K562 (cell line): ENCODE measurements around the gene ELOVL2. TPM values are rescaled to one million over a fixed set of nuclear protein-coding genes. Genes with fewer than 3 reads are reported as not detected.

Experiments
- ATAC-seq: fragments of 200-7000 bp; cut with Tn5 transposase; 3 replicates; pipeline ENCODE4 v1.9.1; 2020; ENCODE audit warnings: moderate library complexity
- BruUV-seq: library from RNA; stranded (reverse); fragments of 400-500 nt; replicated peaks from 2 replicates; lab custom pipeline; 2021; lab: Mats Ljungman, UMichigan
- CTCF ChIA-PET: fragments of 300-600 bp; formaldehyde crosslinking; extraction: SDS; loops from one replicate; lab custom pipeline; 2021; ENCODE audit warnings: low intra/inter-chr PET ratio; lab: Yijun Ruan, JAX
- POLR2A ChIA-PET: fragments of 300-600, 350-650 bp; sonication (Branson Sonifier 250); formaldehyde crosslinking; extraction: SDS; loops from one replicate; lab custom pipeline; 2021; ENCODE audit warnings: antibody characterized with exemption, inconsistent platforms; lab: Yijun Ruan, JAX
- DNase-seq, 4 experiments: peaks; one replicate each; pipeline versions ENCODE4 v3.0.0 to v3.0.0-alpha.2; 2011 to 2018; ENCODE audit warnings: low spot score in 3 of 4, mixed read lengths in 3 of 4; ENCODE audit errors: extremely low read depth in 1 of 4
- FAIRE-seq: peaks from 2 replicates; lab custom pipeline; 2011; peaks lifted over from hg19 to GRCh38; lab: Jason Lieb, UNC
- H2AFZ ChIP-seq: 2 replicates; pipeline ENCODE4 v1.6.0; 2011; ENCODE audit warnings: low read depth, low read length, control low read depth, inconsistent platforms
- H3K27ac ChIP-seq: fragments of 200-600 bp; 3 replicates; pipeline ENCODE4 v1.8.0; 2011; ENCODE audit warnings: low read depth, mild to moderate bottlenecking, control low read depth, inconsistent platforms, low read length, moderate library complexity, mixed read lengths; ENCODE audit errors: extremely low read depth
- H3K27me3 ChIP-seq, 2 experiments: fragments of 300-600 bp in 1 of 2; 2 replicates in 1 of 2; 3 replicates in 1 of 2; pipeline versions ENCODE4 v1.6.0 to v1.8.0; 2011; ENCODE audit warnings: inconsistent platforms in 2 of 2, low read length in 2 of 2, mild to moderate bottlenecking in 1 of 2, mixed read lengths in 1 of 2, moderate library complexity in 1 of 2; ENCODE audit not compliant: control insufficient read depth in 2 of 2, insufficient read depth in 2 of 2
- H3K36me3 ChIP-seq: fragments of 300-600 bp; 3 replicates; pipeline ENCODE4 v1.8.0; 2011; ENCODE audit warnings: mild to moderate bottlenecking, low read length, inconsistent platforms; ENCODE audit not compliant: control insufficient read depth, insufficient read depth
- H3K4me1 ChIP-seq, 2 experiments: fragments of 200-600 bp in 1 of 2; replicated peaks in 1 of 2; 2 replicates in 1 of 2; 3 replicates in 1 of 2; pipeline versions ENCODE4 v1.5.1 to v1.8.0; 2011; ENCODE audit warnings: inconsistent platforms in 2 of 2, low read length in 2 of 2, mild to moderate bottlenecking in 1 of 2, mixed read lengths in 1 of 2, moderate library complexity in 1 of 2; ENCODE audit not compliant: control insufficient read depth in 2 of 2, insufficient read depth in 2 of 2
- H3K4me2 ChIP-seq: 2 replicates; pipeline ENCODE4 v1.6.1; 2011; ENCODE audit warnings: low read length, control low read depth, inconsistent platforms, mixed read lengths; ENCODE audit not compliant: insufficient read depth
- H3K4me3 ChIP-seq: fragments of 200-600 bp; sonication (generic), shearing (Covaris generic); 2 replicates; pipeline ENCODE4 v1.5.1; 2016; ENCODE audit warnings: control low read depth, inconsistent platforms
- H3K79me2 ChIP-seq: fragments of 200-600 bp; 3 replicates; pipeline ENCODE4 v1.8.0; 2011; ENCODE audit warnings: low read length, inconsistent platforms; ENCODE audit not compliant: control insufficient read depth, insufficient read depth
- H3K9ac ChIP-seq, 2 experiments: 2 replicates each; pipeline versions ENCODE4 v1.6.0 to v1.6.1; 2011; ENCODE audit warnings: low read depth in 2 of 2, low read length in 2 of 2, control low read depth in 1 of 2, inconsistent platforms in 1 of 2, mild to moderate bottlenecking in 1 of 2, mixed read lengths in 1 of 2; ENCODE audit not compliant: insufficient read depth in 1 of 2
- H3K9me1 ChIP-seq: one replicate; pipeline ENCODE4 v1.6.0; 2011; ENCODE audit warnings: inconsistent platforms, mild to moderate bottlenecking, low read length, moderate library complexity; ENCODE audit not compliant: control insufficient read depth, insufficient read depth
- H3K9me3 ChIP-seq: replicated peaks from 2 replicates; pipeline ENCODE4 v1.5.1; 2011; ENCODE audit warnings: low read depth, low read length, inconsistent platforms; ENCODE audit not compliant: control insufficient read depth, insufficient read depth
- H4K20me1 ChIP-seq: replicated peaks from 2 replicates; pipeline ENCODE4 v1.6.1; 2011; ENCODE audit warnings: low read length, inconsistent platforms, mixed read lengths; ENCODE audit not compliant: control insufficient read depth, insufficient read depth
- FOXO4 ChIP-seq: fragments of 450-650 bp; formaldehyde crosslinking; IDR thresholded peaks from 2 replicates; pipeline ENCODE4 v1.4.0; 2020; ENCODE audit warnings: mild to moderate bottlenecking, moderate library complexity
- HEY1 ChIP-seq: fragments of 250-450 bp; sonication (Bioruptor Pico); IDR thresholded peaks from 2 replicates; pipeline ENCODE4 v1.5.0; 2020; ENCODE audit warnings: mild to moderate bottlenecking, moderate library complexity, borderline replicate concordance
- JUND ChIP-seq, 2 experiments: IDR thresholded peaks; 2 replicates in 1 of 2; 3 replicates in 1 of 2; pipeline ENCODE4 v1.6.1; 2011; ENCODE audit warnings: borderline replicate concordance in 2 of 2, low read depth in 2 of 2, low read length in 2 of 2, improper control_type of control experiment in 1 of 2, missing biosample characterization in 1 of 2, missing genetic modification characterization in 1 of 2, missing genetic modification reagents in 1 of 2
- MEIS2 ChIP-seq: fragments of 450-650 bp; IDR thresholded peaks from 2 replicates; pipeline ENCODE4 v1.6.1; 2014; ENCODE audit warnings: mild to moderate bottlenecking; ENCODE audit not compliant: partially characterized antibody
- PBX2 ChIP-seq, 2 experiments: IDR thresholded peaks in 1 of 2; conservative IDR thresholded peaks in 1 of 2; 2 replicates each; pipeline ENCODE4 v1.6.1; 2016; ENCODE audit warnings: low read depth in 2 of 2, mild to moderate bottlenecking in 1 of 2, missing compliant biosample characterization in 1 of 2, missing genetic modification characterization in 1 of 2, moderate library complexity in 1 of 2
- TSHZ1 ChIP-seq: fragments of 250-450 bp; sonication (Bioruptor Pico); IDR thresholded peaks from 2 replicates; pipeline ENCODE4 v1.4.0; 2020; ENCODE audit warnings: mild to moderate bottlenecking, moderate library complexity
- WGBS: fragments of 100-300 bp; shearing (Covaris generic); methylation state at CpG from one replicate; pipeline ENCODE4 v1.1.6; 2016; ENCODE audit warnings: low coverage, mixed read lengths; ENCODE audit not compliant: insufficient coverage; ENCODE audit errors: missing lambda C conversion rate; 5-methylcytosine and 5-hydroxymethylcytosine counted together
- in situ Hi-C: fragments of 300-500 bp; cut with MboI; formaldehyde crosslinking; loops from 4 replicates; pipeline ENCODE4 v1.15.0; 2018; ENCODE audit warnings: inconsistent platforms, mixed read lengths
- intact Hi-C: fragments of 100-400 bp; cut with micrococcal nuclease; formaldehyde crosslinking; loops from 2 replicates; pipeline ENCODE4 v1.14.2; 2022
- polyA plus RNA-seq, 8 experiments: library from polyadenylated mRNA; depleted of rRNA in 4 of 8; stranded (reverse) in 5 of 8; unstranded in 3 of 8; fragments of >200 nt; fragmentation: Nextera tagmentation in 2 of 8; fragmentation: Illumina TruSeq in 1 of 8; extraction: Ambion mirVana in 2 of 8; extraction: Trizol in 1 of 8; gene quantifications; 2 replicates each; pipeline versions ENCODE4 v1.2.1 to v1.2.3, GENCODE V29; 2011 to 2014; ENCODE audit warnings: inconsistent platforms in 1 of 8, missing spikeins in 1 of 8
- total RNA-seq, 7 experiments: library from RNA; depleted of rRNA in 6 of 7; stranded (reverse); fragments of >200 nt in 6 of 7; fragmentation: Illumina TruSeq in 2 of 7; extraction: Trizol in 2 of 7; gene quantifications; 2 replicates each; pipeline versions ENCODE4 v1.2.1 to v1.2.3, GENCODE V29; 2011 to 2021; ENCODE audit warnings: low replicate concordance in 1 of 7

ELOVL2 gene
- total and polyA plus RNA-seq, 9 of the 15 experiments (the other 6 are each of a cell fraction or from before 2014, with no cell fraction given): 0.05 to 0.96 (median 0.31) TPM

GRCh38 chr6:11008821-11009220 is 35.3 kb downstream of the ELOVL2 start:
- peaks cover 0 to 5% of the 10 kb centered on the region in 2 experiments; a peak in 2 of 5 replicates for H3K4me1 ChIP-seq
- in situ Hi-C loops: no loop called here
- TF ChIP-seq JUND (IDR thresholded peaks at IDR 0.05; ENCODE audit: borderline replicate concordance, low read depth, low read length) (no peak), JUND (tag; IDR thresholded peaks at IDR 0.05; ENCODE audit: borderline replicate concordance, low read depth, low read length) (no peak), PBX2 (CRISPR knock-in tag; IDR thresholded peaks at IDR 0.05; ENCODE audit: low read depth) (no peak), PBX2 (tag; conservative IDR thresholded peaks at IDR 0.05; ENCODE audit: low read depth) (no peak), FOXO4 (CRISPR knock-in tag) (no peak), TSHZ1 (no peak), MEIS2 (no peak), HEY1 (CRISPR knock-in tag) (no peak)
- TF ChIP-seq, all 486 proteins: peak for 0
- ATAC-seq (no peak), DNase-seq (no peak), FAIRE-seq (no peak)
- no peak overlapping the region for H3K27ac ChIP-seq
- H3K9ac ChIP-seq: no peak overlapping the region
- H3K27me3 ChIP-seq: peaks cover 10 to 16% of the 10 kb centered on the region in 2 experiments; a peak in 3 of 5 replicates
- BruUV-seq: no TSS peak
- H3K4me3 ChIP-seq: no peak overlapping the region
- no peaks in the 10 kb centered on the region for H3K9me1 ChIP-seq
- no peaks in the 10 kb centered on the region for H3K36me3 ChIP-seq
- H2AFZ ChIP-seq: no peak overlapping the region
- no peaks in the 10 kb centered on the region for H3K9me3 ChIP-seq
- no peaks in the 10 kb centered on the region for H3K79me2 ChIP-seq
- CTCF ChIA-PET: no interaction called here
- POLR2A ChIA-PET: interaction anchor here (0.9 to 1.6 kb wide), 2 partner anchors 9 to 13 kb away, joined by 5 to 6 read pairs; no protein-coding TSS in a partner anchor
- intact Hi-C loops: no loop called here
- H3K4me2 ChIP-seq: no peak overlapping the region
- no peaks in the 10 kb centered on the region for H4K20me1 ChIP-seq
- WGBS: 0% methylated on average over 1 of the region's 1 CpG
